ENCODE data around the gene PRCP.

- TF ChIP-seq POLR2A (IDR thresholded peaks at IDR 0.05; ENCODE audit: low read depth, low read length) (no peak), TAF1 (IDR thresholded peaks at IDR 0.05; ENCODE audit: borderline replicate concordance, low read depth, low read length) (no peak), POLR2AphosphoS5 (IDR thresholded peaks at IDR 0.05; ENCODE audit: low read depth, low read length) (no peak)
Measured at GRCh38 chr11:82843057-82843795, 57.0 kb downstream of the PRCP start.
